ENCODE data around the gene ELMO1.

The ELMO1 gene

GRCh38 chr7:37405128-37405527 lies 43.5 kb downstream of the ELMO1 start:
- no peak for DNase-seq

DNA sequence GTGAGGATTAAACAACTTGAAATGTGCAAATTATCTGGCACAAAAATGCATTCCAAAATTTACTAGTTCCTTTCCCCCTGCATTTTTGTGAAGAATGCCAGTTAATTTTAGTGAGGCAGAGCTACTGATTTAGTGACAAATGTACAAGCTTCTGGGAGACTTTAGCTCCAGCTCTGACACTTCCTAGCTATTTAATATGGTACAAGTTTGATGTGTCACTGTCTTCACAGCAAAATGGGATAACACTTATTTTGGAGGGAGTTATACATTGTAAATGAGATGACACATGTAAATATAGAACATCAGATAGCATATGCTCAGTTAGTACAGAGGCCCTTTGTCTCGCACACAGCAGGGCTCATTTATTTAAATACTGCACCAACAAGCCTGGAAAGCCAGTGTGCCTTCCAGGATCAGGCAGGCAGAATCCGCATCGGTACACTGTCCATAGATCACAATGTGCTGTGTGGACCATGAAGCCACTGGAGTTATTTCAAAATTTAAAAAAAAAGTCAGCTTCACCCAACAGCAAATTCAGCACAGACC lies 48.7 kb downstream of the ELMO1 start:
- no peak for DNase-seq

GRCh38 chr7:37398403-37398802 lies 50.3 kb downstream of the ELMO1 start:
- DNase-seq: no peak

DNA sequence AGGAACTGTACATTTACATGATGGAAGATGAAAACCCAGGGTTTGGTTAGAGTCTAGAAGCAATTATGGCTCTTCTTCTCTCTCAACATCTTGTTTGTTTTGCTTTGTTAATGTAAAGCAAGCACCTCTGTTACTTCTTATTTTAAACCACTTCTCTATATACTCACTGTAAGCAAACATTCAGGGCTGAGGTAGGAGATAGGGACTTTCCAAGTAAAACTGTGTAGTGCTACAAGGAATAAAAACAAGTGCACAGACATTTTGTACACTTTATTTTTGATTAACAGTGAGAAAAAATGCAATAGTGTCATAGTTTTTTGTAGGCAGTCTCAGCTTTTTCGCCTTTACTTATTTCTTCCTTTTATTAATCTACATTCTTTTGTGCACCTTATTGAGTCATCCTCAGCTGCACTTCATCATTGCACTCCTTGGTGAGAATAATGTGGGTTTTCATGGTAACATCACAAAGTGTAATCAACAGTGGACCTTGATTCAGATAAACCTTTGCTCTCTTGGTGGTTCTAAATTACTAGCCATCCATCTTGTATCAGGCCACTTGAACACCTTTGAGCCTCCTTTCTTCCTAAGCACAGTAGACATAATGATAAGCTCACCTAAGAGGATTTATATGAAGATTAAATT lies 52.9 kb downstream of the ELMO1 start:
- DNase-seq: no peak

GRCh38 chr7:37394158-37394557 lies 54.5 kb downstream of the ELMO1 start:
- DNase-seq: no peak

DNA sequence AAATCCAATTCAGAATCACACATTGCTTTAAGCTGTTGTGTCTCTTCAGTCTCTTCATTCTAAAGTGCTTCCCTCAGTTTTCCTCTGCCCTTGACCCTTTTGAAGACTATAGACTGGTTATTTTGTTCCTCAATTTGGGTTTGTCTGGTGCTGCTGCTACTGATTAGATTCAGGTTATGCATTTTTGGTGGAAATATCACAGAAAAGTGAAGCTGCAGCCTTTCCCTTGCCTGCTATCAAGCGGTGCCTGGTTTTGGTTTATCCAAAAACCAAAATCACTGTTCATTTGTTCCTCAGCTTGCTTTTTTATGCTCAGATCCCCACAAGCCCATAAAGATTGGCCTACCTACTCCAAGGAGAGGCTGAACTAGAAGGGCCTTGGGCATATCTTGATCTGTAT lies 55.2 kb downstream of the ELMO1 start:
- DNase-seq: no peak

- no peak for DNase-seq
Measured at GRCh38 chr7:37392673-37393017, 56.0 kb downstream of the ELMO1 start.

GRCh38 chr7:37391791-37392672 lies 56.6 kb downstream of the ELMO1 start:
- no peak for DNase-seq

- DNase-seq: no peak
Measured at GRCh38 chr7:37390114-37390513, 58.5 kb downstream of the ELMO1 start.

DNA sequence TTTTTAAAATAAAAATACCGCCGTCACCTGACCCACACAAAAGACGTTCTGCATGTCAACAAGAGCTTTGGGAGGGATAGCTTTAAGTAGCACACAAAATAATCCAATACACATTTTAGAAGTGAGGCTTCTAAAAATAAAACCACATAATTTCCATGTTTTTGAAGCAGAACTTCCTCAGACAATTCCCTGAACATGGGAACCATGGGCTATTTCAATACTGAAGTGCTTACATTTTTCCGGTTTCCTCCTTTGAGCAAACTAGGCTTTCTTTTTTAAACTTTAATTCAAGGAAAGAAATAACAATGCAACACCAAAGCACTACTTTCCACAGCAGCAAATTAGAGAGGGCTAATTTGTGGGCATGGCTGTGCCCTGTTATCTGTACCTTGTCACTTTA lies 59.9 kb downstream of the ELMO1 start:
- DNase-seq: no peak

GRCh38 chr7:37385787-37386186 lies 62.9 kb downstream of the ELMO1 start:
- DNase-seq: no peak

DNA sequence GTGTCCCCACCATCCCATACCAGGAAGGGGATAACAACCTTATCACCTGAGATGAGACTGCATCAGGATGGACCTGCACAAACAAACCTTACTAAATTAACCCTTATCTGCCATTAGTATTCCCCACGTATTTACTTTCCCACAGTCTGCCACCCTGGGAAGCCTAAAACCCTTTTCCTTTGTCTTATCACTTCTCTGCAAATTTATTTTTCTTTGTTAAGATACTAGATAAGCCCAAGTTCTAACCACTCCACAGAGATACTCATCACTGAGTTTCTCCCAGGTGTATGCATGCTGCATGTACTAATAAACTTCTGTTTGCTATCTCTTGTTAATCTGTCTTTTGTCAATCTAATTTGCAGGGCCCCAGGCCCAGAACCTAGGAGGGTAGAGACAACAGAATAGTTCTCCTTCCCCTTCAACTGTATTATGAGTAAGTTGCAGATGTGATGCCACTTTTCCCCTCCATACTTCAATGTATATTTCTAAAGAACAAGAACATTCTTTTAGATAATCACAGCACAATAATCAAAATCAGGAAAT lies 66.0 kb downstream of the ELMO1 start:
- DNase-seq: no peak

- DNase-seq: no peak
Measured at GRCh38 chr7:37380831-37381230, 67.8 kb downstream of the ELMO1 start.

DNA sequence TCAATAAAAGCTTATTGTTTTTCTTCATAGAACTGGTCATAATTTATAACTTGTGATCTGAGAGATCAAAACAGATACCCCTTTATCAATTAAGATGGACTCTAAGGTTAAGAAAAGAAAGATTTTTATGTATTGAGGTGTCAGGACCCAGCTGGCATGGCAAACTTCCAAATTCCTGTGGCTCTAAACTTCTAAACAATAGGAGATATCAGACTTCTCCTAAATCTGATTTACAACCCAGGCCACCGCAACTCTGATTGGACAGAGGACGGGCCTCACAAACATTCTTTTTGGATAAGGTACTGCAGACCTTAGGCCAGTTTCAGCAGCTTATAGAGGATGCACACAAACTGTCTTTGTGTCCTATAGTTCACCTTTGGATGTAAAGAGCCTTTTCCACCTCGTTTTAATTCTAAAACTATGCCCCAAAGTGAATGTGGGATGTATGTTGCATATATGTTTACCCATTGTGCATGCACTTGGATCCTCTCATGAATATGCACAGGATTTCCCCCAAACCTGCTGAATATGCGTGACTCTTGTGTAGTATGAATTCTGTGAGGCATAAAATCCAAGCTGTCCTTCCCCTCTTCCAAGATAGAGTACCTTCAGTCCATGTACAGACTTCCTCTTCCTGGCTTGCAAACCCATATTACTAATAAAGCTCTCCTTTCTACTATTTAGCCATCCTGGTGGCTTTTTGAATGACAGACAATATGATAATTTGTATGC lies 69.0 kb downstream of the ELMO1 start:
- no peak for DNase-seq

- DNase-seq: no peak
Measured at GRCh38 chr7:37377231-37377630, 71.4 kb downstream of the ELMO1 start.

DNA sequence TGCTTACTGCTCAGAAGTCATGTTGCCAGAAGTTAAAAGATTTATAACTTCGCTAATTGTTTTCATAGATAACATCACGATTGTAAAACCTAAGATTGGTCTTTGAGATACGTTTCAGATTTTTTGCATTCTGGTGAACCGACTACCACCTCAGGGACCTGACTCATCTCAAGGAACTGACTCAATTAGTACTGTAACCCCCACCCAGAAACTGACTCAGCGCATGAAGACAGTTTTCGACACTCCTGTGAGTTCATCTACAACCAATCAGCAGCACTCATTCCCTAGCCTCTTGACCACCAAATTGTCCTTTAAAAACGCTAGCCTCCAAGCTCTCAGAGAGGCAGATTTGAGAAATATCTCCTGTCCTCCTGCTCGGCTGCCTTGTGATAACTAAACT lies 72.3 kb downstream of the ELMO1 start:
- no peak for DNase-seq

GRCh38 chr7:37372750-37373149 lies 75.9 kb downstream of the ELMO1 start:
- no peak for DNase-seq

DNA sequence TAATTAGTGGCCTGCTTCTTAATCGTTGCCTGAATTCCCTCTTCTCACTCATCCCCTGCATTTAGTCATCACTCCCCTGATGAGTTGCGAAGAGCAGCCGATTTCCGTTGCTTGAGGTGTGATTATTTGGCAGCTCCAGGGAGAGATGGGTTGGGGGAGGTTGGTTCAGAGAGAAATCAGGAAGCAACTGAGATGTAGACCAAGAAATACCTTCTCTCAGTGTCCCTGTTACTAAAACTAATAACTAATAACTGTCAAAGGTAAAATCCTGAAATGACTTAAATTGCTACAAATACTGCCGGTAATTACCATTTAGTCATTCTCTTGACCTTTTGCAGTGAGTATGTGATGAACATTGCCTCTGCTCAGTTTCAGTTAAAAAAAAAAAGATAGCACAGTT lies 76.9 kb downstream of the ELMO1 start:
- DNase-seq: no peak

- no peak for DNase-seq
Measured at GRCh38 chr7:37369906-37370305, 78.8 kb downstream of the ELMO1 start.

DNA sequence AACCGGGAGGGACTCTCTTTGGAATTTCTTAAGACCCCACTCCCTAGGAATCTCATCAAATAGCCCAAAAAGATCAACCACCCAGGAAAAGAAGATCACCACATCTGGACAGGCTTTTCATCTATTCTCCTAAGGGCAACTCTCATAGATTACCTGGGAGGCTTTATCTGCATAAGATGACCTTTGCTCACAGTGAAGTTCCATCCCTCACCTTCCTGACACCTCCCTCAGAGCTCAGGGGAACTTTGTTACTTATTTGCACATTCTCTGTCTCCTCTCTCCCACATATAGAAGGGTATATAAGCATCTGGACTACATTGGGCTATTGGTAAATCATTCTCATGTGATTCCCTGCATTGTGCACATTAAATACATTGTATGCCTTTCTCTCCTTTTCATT lies 80.1 kb downstream of the ELMO1 start:
- DNase-seq: no peak

DNA sequence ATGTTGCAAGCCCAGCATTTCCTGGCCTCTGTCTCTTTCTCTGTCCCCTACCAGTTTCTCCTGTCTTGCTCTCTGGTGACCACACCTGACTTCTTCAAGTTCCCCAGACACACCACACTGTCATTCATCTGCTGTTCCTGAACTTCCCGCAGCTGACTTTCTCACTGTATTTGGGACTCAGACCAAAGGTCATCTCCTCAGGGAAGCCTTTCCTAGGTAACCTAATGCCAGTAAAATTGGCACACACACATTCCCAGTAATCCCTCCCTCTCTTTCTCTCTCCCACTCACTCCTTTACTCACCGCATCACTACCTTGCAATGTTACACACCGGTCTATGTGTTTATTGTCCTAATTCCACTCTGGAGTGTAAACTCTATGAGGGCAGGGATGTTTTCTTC lies 81.7 kb downstream of the ELMO1 start:
- DNase-seq: no peak

GRCh38 chr7:37366445-37366844 lies 82.2 kb downstream of the ELMO1 start:
- DNase-seq: no peak

DNA sequence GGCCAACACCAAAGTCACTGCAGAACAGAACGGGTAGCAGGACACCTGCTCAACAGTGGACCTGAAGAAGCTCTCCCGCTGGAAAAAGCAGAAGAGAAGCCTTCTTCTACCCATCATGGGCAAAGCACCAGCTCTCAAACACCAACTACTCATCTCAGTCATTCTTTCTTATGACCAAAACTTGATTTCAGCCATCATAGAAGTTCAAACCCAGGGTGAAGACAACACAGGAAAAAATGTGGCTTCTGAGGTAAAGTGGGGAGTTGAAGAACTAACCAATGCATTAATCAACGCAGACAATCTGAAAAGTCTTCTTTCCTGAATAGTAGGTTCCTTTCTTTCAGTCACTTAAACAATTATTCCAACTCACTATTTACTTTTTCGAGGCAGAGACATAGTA lies 83.3 kb downstream of the ELMO1 start:
- DNase-seq: no peak

All from fibroblast of skin of scalp (primary cell).